ENCODE measurements around the gene MYBL2. TPM values are rescaled to one million over a fixed set of nuclear protein-coding genes. Genes with fewer than 3 reads are reported as not detected.

MYBL2 gene
- total and polyA plus RNA-seq, 8 donors: 4.7 to 14.5 (median 5.7) TPM

DNA sequence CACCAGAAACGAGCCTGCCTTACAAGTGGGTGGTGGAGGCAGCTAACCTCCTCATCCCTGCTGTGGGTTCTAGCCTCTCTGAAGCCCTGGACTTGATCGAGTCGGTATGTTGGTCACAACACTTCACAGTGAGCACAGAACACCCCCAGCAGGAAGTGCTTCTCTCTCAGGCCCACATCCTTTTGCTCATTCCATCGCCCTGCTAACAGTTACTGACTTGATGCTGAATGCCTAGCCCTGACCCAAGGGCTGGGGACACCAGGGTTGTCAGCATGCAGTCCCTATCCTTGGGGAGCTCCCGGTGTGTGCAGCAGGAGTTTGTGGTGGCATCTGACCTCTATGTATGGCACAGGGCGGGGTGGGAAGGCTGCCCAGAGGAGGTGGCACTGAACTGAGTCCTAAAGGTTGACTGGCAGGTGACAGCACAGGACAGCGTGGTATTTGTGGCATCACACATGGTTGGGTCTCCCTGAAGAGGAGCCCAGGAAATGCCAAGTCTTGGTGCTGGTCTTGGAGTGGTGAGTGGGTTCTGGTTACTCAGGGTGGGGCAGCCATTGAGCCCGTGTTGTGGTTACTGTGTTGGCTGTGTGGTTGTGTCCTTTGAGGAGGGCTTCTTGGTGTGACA, 33.1 kb downstream of the MYBL2 start:
- no peak overlapping the region for H3K27ac ChIP-seq
- H3K9me3 ChIP-seq: no peaks in the 10 kb centered on the region
- TF ChIP-seq CTCF (IDR thresholded peaks at IDR 0.05): no peak
- H3K36me3 ChIP-seq: peaks cover 0 to 28% (median 0%) of the 10 kb centered on the region in 3 donors
- DNase-seq: no peak
- 90 to 96% methylated on average over 8 of the region's 8 CpGs for WGBS, 2 donors
- FAIRE-seq: no peak
- no peak overlapping the region for H3K4me3 ChIP-seq
- H3K4me1 ChIP-seq: no peaks in the 10 kb centered on the region
- intact Hi-C loops (cut with DNase I): no loop called here
- no peak for ATAC-seq
- no peaks in the 10 kb centered on the region for H3K27me3 ChIP-seq

DNA sequence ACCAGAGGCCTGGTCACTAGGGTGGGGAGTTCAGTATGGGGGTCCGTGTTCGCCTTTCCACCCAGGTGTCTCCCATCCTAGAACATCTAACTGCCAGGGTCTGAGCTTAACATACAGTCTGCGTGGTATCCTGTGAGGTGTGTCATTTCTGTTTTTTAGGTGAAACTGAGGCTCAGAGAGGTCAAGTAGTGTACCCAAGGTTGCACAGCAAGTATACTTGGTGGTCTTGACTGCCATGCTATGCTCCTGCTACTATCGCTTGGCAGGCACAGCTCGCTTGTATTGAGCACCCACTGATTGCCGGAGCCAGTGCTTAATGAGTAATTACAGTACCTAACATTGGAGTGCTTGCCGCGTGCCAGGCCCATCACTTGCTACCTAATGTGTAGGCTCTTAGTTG, 33.7 kb downstream of the MYBL2 start:
- FAIRE-seq: no peak
- H3K4me3 ChIP-seq: no peak overlapping the region
- 95 to 98% methylated on average over 8 of the region's 8 CpGs for WGBS, 2 donors

DNA sequence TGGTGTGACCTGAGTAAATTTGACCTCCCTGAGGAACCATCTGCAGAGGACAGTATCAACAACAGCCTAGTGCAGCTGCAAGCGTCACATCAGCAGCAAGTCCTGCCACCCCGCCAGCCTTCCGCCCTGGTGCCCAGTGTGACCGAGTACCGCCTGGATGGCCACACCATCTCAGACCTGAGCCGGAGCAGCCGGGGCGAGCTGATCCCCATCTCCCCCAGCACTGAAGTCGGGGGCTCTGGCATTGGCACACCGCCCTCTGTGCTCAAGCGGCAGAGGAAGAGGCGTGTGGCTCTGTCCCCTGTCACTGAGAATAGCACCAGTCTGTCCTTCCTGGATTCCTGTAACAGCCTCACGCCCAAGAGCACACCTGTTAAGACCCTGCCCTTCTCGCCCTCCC, 35.6 kb downstream of the MYBL2 start:
- no peak overlapping the region for H3K27ac ChIP-seq
- no peaks in the 10 kb centered on the region for H3K27me3 ChIP-seq
- peaks cover 0 to 35% (median 0%) of the 10 kb centered on the region in 3 donors for H3K36me3 ChIP-seq
- no peak for FAIRE-seq
- ATAC-seq: no peak
- intact Hi-C loops (cut with DNase I): no loop called here
- H3K4me3 ChIP-seq: no peak overlapping the region
- no peak for DNase-seq
- no peaks in the 10 kb centered on the region for H3K9me3 ChIP-seq
- no peaks in the 10 kb centered on the region for H3K4me1 ChIP-seq
- WGBS, 2 donors: 97 to 99% methylated on average over 14 of the region's 14 CpGs
- no peak for TF ChIP-seq CTCF (IDR thresholded peaks at IDR 0.05)

More for the DNA sequence above, 33.7 kb downstream of the MYBL2 start:
- H3K9me3 ChIP-seq: no peaks in the 10 kb centered on the region
- peaks cover 0 to 33% (median 0%) of the 10 kb centered on the region in 3 donors for H3K36me3 ChIP-seq
- intact Hi-C loops (cut with DNase I): no loop called here
- H3K27me3 ChIP-seq: no peaks in the 10 kb centered on the region
- ATAC-seq: no peak
- no peak for TF ChIP-seq CTCF (IDR thresholded peaks at IDR 0.05)
- H3K27ac ChIP-seq: no peak overlapping the region
- H3K4me1 ChIP-seq: no peaks in the 10 kb centered on the region
- no peak for DNase-seq

DNA sequence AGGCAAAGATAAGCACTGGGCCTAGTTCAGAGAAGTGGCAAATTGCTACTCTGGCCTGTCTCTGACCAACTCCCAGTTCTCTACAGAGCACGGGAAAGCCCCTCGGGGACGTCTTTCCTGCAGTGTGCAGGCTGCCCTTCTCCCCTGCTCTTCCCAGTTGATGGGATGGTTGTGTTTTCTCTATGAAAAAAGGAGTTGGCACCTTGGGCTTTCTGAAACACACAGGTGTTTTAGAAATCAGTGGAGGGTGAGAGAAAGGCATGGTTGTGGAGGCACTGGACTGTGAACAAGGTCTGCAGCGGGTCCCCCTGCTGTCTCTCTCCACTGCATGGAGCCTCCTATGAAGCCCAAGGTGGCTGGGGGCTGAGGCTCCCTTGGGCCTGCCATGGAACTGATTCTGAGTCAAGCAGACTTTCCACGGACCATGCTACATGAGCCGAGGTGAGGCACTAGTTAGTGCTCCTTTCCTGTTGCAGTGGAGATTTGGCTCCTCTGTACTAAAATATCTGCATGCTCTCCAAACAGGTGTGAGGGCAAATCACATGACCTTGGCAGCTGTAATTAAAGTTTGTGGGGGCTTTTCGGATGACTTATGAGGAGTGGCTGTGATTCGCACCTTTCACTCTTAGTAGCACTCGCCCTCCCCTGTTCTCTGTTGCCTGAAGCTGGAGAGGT, 43.6 kb downstream of the MYBL2 start:
- no peaks in the 10 kb centered on the region for H3K4me1 ChIP-seq
- 93 to 94% methylated on average over 9 of the region's 9 CpGs for WGBS, 2 donors
- intact Hi-C loops (cut with DNase I): no loop called here
- no peak for FAIRE-seq
- no peaks in the 10 kb centered on the region for H3K9me3 ChIP-seq
- no peak overlapping the region for H3K4me3 ChIP-seq
- peaks cover 0 to 11% (median 0%) of the 10 kb centered on the region in 3 donors for H3K36me3 ChIP-seq
- no peak for DNase-seq
- no peak for ATAC-seq
- no peak for TF ChIP-seq CTCF (IDR thresholded peaks at IDR 0.05)
- no peak overlapping the region for H3K27ac ChIP-seq
- H3K27me3 ChIP-seq: no peaks in the 10 kb centered on the region

DNA sequence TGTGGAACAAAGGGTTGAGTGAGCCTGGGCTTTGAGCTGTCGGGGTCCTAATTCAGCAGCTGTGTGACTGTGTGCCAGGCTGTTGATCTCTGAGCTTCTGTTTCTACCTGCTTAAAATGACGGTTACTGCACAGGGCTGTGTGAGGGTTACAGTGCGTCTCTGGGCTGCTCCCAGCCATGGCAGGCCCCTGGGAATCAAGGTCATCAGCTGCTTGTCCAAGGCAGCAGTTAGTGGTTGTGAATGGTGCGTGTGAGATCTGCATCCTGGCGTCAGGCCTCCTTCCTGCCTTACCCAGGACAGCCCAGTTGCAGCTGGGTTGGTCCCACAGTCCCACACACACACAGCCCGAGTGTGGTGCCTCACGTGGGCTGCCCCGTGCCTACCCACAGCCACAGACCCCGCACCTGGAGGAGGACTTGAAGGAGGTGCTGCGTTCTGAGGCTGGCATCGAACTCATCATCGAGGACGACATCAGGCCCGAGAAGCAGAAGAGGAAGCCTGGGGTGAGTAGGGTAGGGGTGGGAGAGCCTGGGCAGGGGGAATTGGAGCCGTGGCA, 44.3 kb downstream of the MYBL2 start:
- WGBS, 2 donors: 86 to 90% methylated on average over 15 of the region's 15 CpGs
- ATAC-seq (no peak), DNase-seq (no peak)

More for the DNA sequence above, 44.3 kb downstream of the MYBL2 start:
- Histone ChIP-seq H3K9me3 (no peaks in the 10 kb centered on the region), H3K36me3 (peaks cover 0 to 8% (median 0%) of the 10 kb centered on the region in 3 donors), H3K4me3 (no peak overlapping the region), H3K4me1 (no peaks in the 10 kb centered on the region), H3K27me3 (no peaks in the 10 kb centered on the region), H3K27ac (no peak overlapping the region)
- FAIRE-seq: no peak
- intact Hi-C loops (cut with DNase I): no loop called here
- TF ChIP-seq CTCF (IDR thresholded peaks at IDR 0.05): no peak
